SU-DHL-6 (cell line): Measurements from ENCODE around the gene RFC3.

Source experiments
- EZH2phosphoT487 ChIP-seq: fragments of 200-600 bp; sonication (generic), shearing (Covaris generic); conservative IDR thresholded peaks from 2 replicates; pipeline ENCODE4 v1.6.1; 2018; ENCODE audit warnings: mild to moderate bottlenecking, antibody characterized with exemption, low read length, moderate library complexity, mixed read lengths
- TF ChIP-seq, protein P1 (sequence below): fragments of 200-600 bp; sonication (generic); IDR thresholded peaks from one replicate; pipeline ENCODE4 v1.5.1; 2017; ENCODE audit warnings: antibody characterized with exemption, mild to moderate bottlenecking, low read length, moderate library complexity; ENCODE audit not compliant: insufficient read depth, poor library complexity, severe bottlenecking

DNA sequence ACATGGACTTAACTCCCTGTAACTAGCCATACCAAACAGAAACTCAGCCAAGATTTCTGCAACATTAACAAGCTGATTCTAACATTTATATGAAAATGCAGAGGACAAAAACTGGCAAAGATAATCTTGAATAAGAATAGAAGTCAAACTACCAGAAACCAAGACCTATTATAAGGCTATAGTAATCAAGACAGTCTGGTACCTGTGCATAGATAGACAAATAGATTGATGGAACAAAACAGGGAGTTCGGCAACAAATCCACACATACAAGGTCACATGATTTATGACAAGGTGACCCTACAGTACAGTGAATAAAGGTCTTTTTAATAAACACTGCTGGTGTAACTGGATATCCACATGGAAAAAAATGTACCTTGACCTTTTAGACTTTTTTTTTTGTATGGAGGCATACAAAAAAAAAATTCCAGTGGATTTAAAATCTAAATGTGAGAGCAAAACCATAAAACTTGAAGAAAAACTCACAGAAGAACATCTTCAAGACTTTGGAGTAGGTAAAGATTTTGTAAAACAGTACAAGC lies 2.9 kb upstream of the RFC3 start:
- TF ChIP-seq, protein P1, sequence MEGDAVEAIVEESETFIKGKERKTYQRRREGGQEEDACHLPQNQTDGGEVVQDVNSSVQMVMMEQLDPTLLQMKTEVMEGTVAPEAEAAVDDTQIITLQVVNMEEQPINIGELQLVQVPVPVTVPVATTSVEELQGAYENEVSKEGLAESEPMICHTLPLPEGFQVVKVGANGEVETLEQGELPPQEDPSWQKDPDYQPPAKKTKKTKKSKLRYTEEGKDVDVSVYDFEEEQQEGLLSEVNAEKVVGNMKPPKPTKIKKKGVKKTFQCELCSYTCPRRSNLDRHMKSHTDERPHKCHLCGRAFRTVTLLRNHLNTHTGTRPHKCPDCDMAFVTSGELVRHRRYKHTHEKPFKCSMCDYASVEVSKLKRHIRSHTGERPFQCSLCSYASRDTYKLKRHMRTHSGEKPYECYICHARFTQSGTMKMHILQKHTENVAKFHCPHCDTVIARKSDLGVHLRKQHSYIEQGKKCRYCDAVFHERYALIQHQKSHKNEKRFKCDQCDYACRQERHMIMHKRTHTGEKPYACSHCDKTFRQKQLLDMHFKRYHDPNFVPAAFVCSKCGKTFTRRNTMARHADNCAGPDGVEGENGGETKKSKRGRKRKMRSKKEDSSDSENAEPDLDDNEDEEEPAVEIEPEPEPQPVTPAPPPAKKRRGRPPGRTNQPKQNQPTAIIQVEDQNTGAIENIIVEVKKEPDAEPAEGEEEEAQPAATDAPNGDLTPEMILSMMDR, result no peak
- no peak for TF ChIP-seq EZH2phosphoT487
